GM12878 (cell line): ENCODE data around the gene DSE. TPM values are rescaled to one million over a fixed set of nuclear protein-coding genes. Genes with fewer than 3 reads are reported as not detected.
A peak's percentile ranks its signal among the peaks of the same experiment; 100 is the strongest.

ENCODE experiments used
- ATAC-seq: fragments of 200-7000 bp; cut with Tn5 transposase; 3 replicates; pipeline ENCODE4 v1.9.1; 2020; ENCODE audit warnings: mild to moderate bottlenecking, moderate library complexity
- BruUV-seq: library from RNA; stranded (reverse); fragments of 400-500 nt; replicated peaks from 2 replicates; lab custom pipeline; 2021; lab: Mats Ljungman, UMichigan
- CTCF ChIA-PET: fragments of 300-600 bp; sonication (Branson Sonifier 250); formaldehyde crosslinking; extraction: SDS; loops from one replicate; lab custom pipeline; 2021; ENCODE audit warnings: inconsistent platforms; lab: Yijun Ruan, JAX
- POLR2A ChIA-PET: fragments of 350-600 bp; formaldehyde crosslinking; extraction: SDS; loops from one replicate; lab custom pipeline; 2021; ENCODE audit warnings: inconsistent platforms; lab: Charles Lee
- RAD21 ChIA-PET: fragments of 300-600 bp; sonication (Branson Sonifier 250); formaldehyde crosslinking; loops from one replicate; lab custom pipeline; 2023; ENCODE audit warnings: antibody characterized with exemption; ENCODE audit not compliant: unreplicated experiment; lab: Charles Lee
- SMC1A ChIA-PET: fragments of 300-600 bp; sonication (Branson Sonifier 250); formaldehyde crosslinking; loops from one replicate; lab custom pipeline; 2023; ENCODE audit not compliant: unreplicated experiment, uncharacterized antibody; lab: Charles Lee
- DNase-seq: peaks from one replicate; pipeline ENCODE4 v3.0.0-alpha.2; 2011; ENCODE audit warnings: low read depth, low spot score
- FAIRE-seq: peaks from 3 replicates; lab custom pipeline; 2011; peaks lifted over from hg19 to GRCh38; lab: Jason Lieb, UNC
- H2AFZ ChIP-seq: 2 replicates; pipeline ENCODE4 v1.6.0; 2011; ENCODE audit warnings: low read depth, low read length, control low read depth; ENCODE audit not compliant: control insufficient read depth
- H3K27ac ChIP-seq: 2 replicates; pipeline ENCODE4 v1.5.1; 2011; ENCODE audit warnings: control low read depth; ENCODE audit not compliant: control insufficient read depth, insufficient read depth
- H3K27me3 ChIP-seq, 2 experiments: replicated peaks in 1 of 2; 2 replicates each; pipeline versions ENCODE4 v1.6.0 to v1.6.1; 2011; ENCODE audit warnings: low read length in 1 of 2; ENCODE audit not compliant: control insufficient read depth in 2 of 2, insufficient read depth in 2 of 2
- H3K36me3 ChIP-seq, 2 experiments: 2 replicates each; pipeline ENCODE4 v1.5.1; 2011; ENCODE audit warnings: low read length in 1 of 2; ENCODE audit not compliant: control insufficient read depth in 2 of 2, insufficient read depth in 2 of 2
- H3K4me1 ChIP-seq: 2 replicates; pipeline ENCODE4 v1.6.1; 2011; ENCODE audit warnings: mild to moderate bottlenecking, low read length, moderate library complexity, mixed read lengths; ENCODE audit not compliant: control insufficient read depth, insufficient read depth
- H3K4me2 ChIP-seq: 2 replicates; pipeline ENCODE4 v1.6.0; 2011; ENCODE audit warnings: control low read depth; ENCODE audit not compliant: control insufficient read depth, insufficient read depth
- H3K4me3 ChIP-seq: fragments of 200-600 bp; sonication (generic); 2 replicates; pipeline ENCODE4 v1.5.1; 2016
- H3K79me2 ChIP-seq: 2 replicates; pipeline ENCODE4 v1.6.0; 2011; ENCODE audit warnings: low read length; ENCODE audit not compliant: control insufficient read depth, insufficient read depth
- H3K9ac ChIP-seq: 2 replicates; pipeline ENCODE4 v1.8.0; 2011; ENCODE audit warnings: low read length, control low read depth, mixed read lengths; ENCODE audit not compliant: control insufficient read depth, insufficient read depth
- H3K9me3 ChIP-seq: replicated peaks from 3 replicates; pipeline ENCODE4 v1.5.1; 2011; ENCODE audit warnings: mild to moderate bottlenecking, low read length; ENCODE audit not compliant: control insufficient read depth, insufficient read depth
- H4K20me1 ChIP-seq: 2 replicates; pipeline ENCODE4 v1.6.0; 2011; ENCODE audit not compliant: control insufficient read depth, insufficient read depth
- CBX3 ChIP-seq: fragments of 200-600 bp; sonication (generic); IDR thresholded peaks from 2 replicates; pipeline ENCODE4 v1.6.1; 2016; ENCODE audit warnings: low read depth, borderline replicate concordance
- EZH2 ChIP-seq: IDR thresholded peaks from 2 replicates; pipeline ENCODE4 v1.6.1; 2012; ENCODE audit warnings: low read depth, mild to moderate bottlenecking, control low read depth, inconsistent platforms, low read length, borderline replicate concordance; ENCODE audit not compliant: control insufficient read depth
- IKZF1 ChIP-seq: fragments of 450-650 bp; conservative IDR thresholded peaks from 2 replicates; pipeline ENCODE4 v1.6.1; 2017; ENCODE audit warnings: antibody characterized with exemption, mild to moderate bottlenecking
- NBN ChIP-seq: fragments of 450-650 bp; IDR thresholded peaks from 2 replicates; pipeline ENCODE4 v1.6.1; 2016
- NRF1 ChIP-seq: conservative IDR thresholded peaks from 2 replicates; pipeline ENCODE4 v1.6.1; 2011; ENCODE audit warnings: mild to moderate bottlenecking, low read depth, low read length, improper control_type of control experiment
- POLR2AphosphoS2 ChIP-seq: IDR thresholded peaks from 2 replicates; pipeline ENCODE4 v1.6.1; 2011; ENCODE audit warnings: low read depth, mild to moderate bottlenecking, low read length, improper control_type of control experiment, moderate library complexity
- RFX5 ChIP-seq: IDR thresholded peaks from 2 replicates; pipeline ENCODE4 v1.6.1; 2011; ENCODE audit warnings: low read depth, low read length, improper control_type of control experiment
- SMAD5 ChIP-seq: IDR thresholded peaks from 2 replicates; pipeline ENCODE4 v1.6.1; 2016; ENCODE audit warnings: antibody characterized with exemption, low read depth
- SPI1 ChIP-seq: IDR thresholded peaks from 2 replicates; pipeline ENCODE4 v1.6.1; 2011; ENCODE audit warnings: low read depth, mild to moderate bottlenecking, low read length, moderate library complexity, borderline replicate concordance; ENCODE audit not compliant: insufficient read depth
- STAT3 ChIP-seq: IDR thresholded peaks from 2 replicates; pipeline ENCODE4 v1.6.1; 2011; ENCODE audit warnings: low read depth, low read length, improper control_type of control experiment
- TCF12 ChIP-seq: IDR thresholded peaks from 2 replicates; pipeline ENCODE4 v1.6.1; 2011; ENCODE audit warnings: low read depth, mild to moderate bottlenecking, low read length
- ZBTB11 ChIP-seq: fragments of 450-650 bp; formaldehyde crosslinking; IDR thresholded peaks from 2 replicates; pipeline ENCODE4 v1.5.0; 2022; ENCODE audit warnings: mild to moderate bottlenecking, missing genetic modification characterization
- WGBS: methylation state at CpG from one replicate; pipeline ENCODE4 v1.1.6; 2016; ENCODE audit warnings: low lambda C conversion rate; ENCODE audit not compliant: insufficient replicate concordance, insufficient coverage; ENCODE audit errors: missing lambda C conversion rate; 5-methylcytosine and 5-hydroxymethylcytosine counted together
- in situ Hi-C: fragments of 300-500 bp; cut with MboI; formaldehyde crosslinking; loops from 9 replicates; pipeline ENCODE4 v1.14.3; 2018; ENCODE audit warnings: mixed read lengths
- intact Hi-C: fragments of 100-400 bp; cut with micrococcal nuclease; formaldehyde crosslinking; loops from one replicate; pipeline ENCODE4 v1.14.2; 2022; ENCODE audit not compliant: unreplicated experiment
- polyA plus RNA-seq, 11 experiments: library from polyadenylated mRNA; depleted of rRNA in 4 of 11; unstranded in 6 of 11; stranded (reverse) in 5 of 11; fragments of >200 nt; fragmentation: Nextera tagmentation in 4 of 11; fragmentation: Illumina TruSeq in 1 of 11; extraction: Ambion mirVana in 4 of 11; extraction: Trizol in 1 of 11; gene quantifications; 1 replicate in 1 of 11; 2 replicates in 10 of 11; pipeline versions ENCODE4 v1.2.1 to v1.2.3, GENCODE V29; 2011 to 2016; ENCODE audit warnings: inconsistent platforms in 2 of 11, missing spikeins in 2 of 11, low read depth in 1 of 11
- total RNA-seq, 4 experiments: library from RNA; depleted of rRNA in 3 of 4; stranded (reverse); fragments of >200 nt in 3 of 4; fragmentation: Illumina TruSeq in 1 of 4; extraction: Trizol in 1 of 4; gene quantifications; 2 replicates each; pipeline versions ENCODE4 v1.2.1 to v1.2.3, GENCODE V29; 2013 to 2021
- TF ChIP-seq, protein P1 (sequence below): IDR thresholded peaks from 2 replicates; pipeline ENCODE4 v1.6.1; 2012; ENCODE audit warnings: low read depth, low read length, improper control_type of control experiment
- TF ChIP-seq, protein P2 (sequence below): IDR thresholded peaks from 2 replicates; pipeline ENCODE4 v1.6.1; 2012; ENCODE audit warnings: low read depth, low read length, improper control_type of control experiment

Gene DSE
- total and polyA plus RNA-seq, 10 of the 15 experiments (the other 5 are each of a cell fraction or from before 2014, with no cell fraction given) = 12.6 to 76.4 (median 43.0) TPM

- Histone ChIP-seq H3K9ac (no peak overlapping the region), H3K36me3 (no peaks in the 10 kb centered on the region; a peak in 1 of 4 replicates), H2AFZ (no peak overlapping the region), H3K27me3 (no peaks in the 10 kb centered on the region), H3K4me1 (peaks cover 22% of the 10 kb centered on the region), H3K4me2 (peak overlapping the region; percentile 44), H3K9me3 (no peaks in the 10 kb centered on the region), H3K27ac (peak overlapping the region; percentile 24; the same call in 1 of the 2 replicates), H3K79me2 (peaks cover 89% of the 10 kb centered on the region), H4K20me1 (no peaks in the 10 kb centered on the region; the same call in 1 of the 2 replicates), H3K4me3 (no peak overlapping the region)
- no TSS peak for BruUV-seq
- ChIA-PET CTCF (interaction anchor here (0.6 to 2.3 kb wide), 6 partner anchors 15 to 86 kb away, joined by 3 to 8 read pairs (median 4); no protein-coding TSS in a partner anchor), POLR2A (interaction anchor here (1.3 kb wide), 1 partner anchor 37 kb away, joined by 3 read pairs; no protein-coding TSS in a partner anchor), RAD21 (interaction anchor here (2.0 kb wide), 1 partner anchor 31 kb away, joined by 5 read pairs; no protein-coding TSS in a partner anchor), SMC1A (interaction anchor here (0.8 to 7.7 kb wide), 9 partner anchors 11 to 86 kb away, joined by 3 to 92 read pairs (median 4); no protein-coding TSS in a partner anchor)
- in situ Hi-C loops (no loop called here), intact Hi-C loops (loop anchor here (5.0 to 10.0 kb wide), 2 partner anchors 87 to 291 kb away; partner anchors contain the start of gene ZUP1)
- no peak for FAIRE-seq
- 29% methylated on average over 1 of the region's 1 CpG for WGBS
- TF ChIP-seq NBN (no peak), TCF12 (no peak), RFX5 (no peak), IKZF1 (no peak), SPI1 (no peak), STAT3 (no peak), SMAD5 (no peak), EZH2 (no peak), NRF1 (no peak), POLR2AphosphoS2 (no peak), CBX3 (no peak), ZBTB11 (CRISPR knock-in tag) (no peak)
- TF ChIP-seq, protein P1, sequence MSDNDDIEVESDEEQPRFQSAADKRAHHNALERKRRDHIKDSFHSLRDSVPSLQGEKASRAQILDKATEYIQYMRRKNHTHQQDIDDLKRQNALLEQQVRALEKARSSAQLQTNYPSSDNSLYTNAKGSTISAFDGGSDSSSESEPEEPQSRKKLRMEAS = no peak
- TF ChIP-seq, protein P2, sequence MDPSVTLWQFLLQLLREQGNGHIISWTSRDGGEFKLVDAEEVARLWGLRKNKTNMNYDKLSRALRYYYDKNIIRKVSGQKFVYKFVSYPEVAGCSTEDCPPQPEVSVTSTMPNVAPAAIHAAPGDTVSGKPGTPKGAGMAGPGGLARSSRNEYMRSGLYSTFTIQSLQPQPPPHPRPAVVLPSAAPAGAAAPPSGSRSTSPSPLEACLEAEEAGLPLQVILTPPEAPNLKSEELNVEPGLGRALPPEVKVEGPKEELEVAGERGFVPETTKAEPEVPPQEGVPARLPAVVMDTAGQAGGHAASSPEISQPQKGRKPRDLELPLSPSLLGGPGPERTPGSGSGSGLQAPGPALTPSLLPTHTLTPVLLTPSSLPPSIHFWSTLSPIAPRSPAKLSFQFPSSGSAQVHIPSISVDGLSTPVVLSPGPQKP = no peak
- DNase-seq = no peak
- ATAC-seq = no peak
Measured at GRCh38 chr6:116373940-116374339, 3.2 kb downstream of the DSE start.
